Activated CD8-positive, alpha-beta memory T cell treated with anti-CD3 and anti-CD28 coated beads for 36 hours (primary cell): ENCODE measurements around the gene DNAH1. TPM values are rescaled to one million over a fixed set of nuclear protein-coding genes. Genes with fewer than 3 reads are reported as not detected.

Source experiments
- CTCF ChIA-PET: fragments of 350-600 bp; sonication (Branson Sonifier 250); formaldehyde crosslinking; loops from one replicate; lab custom pipeline; 2021; ENCODE audit warnings: antibody characterized with exemption; lab: Charles Lee
- POLR2A ChIA-PET: fragments of 350-600 bp; sonication (Branson Sonifier 250); formaldehyde crosslinking; loops from one replicate; lab custom pipeline; 2021; ENCODE audit warnings: antibody characterized with exemption; lab: Charles Lee
- total RNA-seq, 2 experiments: library from RNA; stranded (reverse); gene quantifications; one replicate each; pipeline ENCODE4 v1.2.3, GENCODE V29; 2021

The DNAH1 gene
- total RNA-seq, 2 experiments from 2014 or later: 4.4 to 4.5 TPM

DNA sequence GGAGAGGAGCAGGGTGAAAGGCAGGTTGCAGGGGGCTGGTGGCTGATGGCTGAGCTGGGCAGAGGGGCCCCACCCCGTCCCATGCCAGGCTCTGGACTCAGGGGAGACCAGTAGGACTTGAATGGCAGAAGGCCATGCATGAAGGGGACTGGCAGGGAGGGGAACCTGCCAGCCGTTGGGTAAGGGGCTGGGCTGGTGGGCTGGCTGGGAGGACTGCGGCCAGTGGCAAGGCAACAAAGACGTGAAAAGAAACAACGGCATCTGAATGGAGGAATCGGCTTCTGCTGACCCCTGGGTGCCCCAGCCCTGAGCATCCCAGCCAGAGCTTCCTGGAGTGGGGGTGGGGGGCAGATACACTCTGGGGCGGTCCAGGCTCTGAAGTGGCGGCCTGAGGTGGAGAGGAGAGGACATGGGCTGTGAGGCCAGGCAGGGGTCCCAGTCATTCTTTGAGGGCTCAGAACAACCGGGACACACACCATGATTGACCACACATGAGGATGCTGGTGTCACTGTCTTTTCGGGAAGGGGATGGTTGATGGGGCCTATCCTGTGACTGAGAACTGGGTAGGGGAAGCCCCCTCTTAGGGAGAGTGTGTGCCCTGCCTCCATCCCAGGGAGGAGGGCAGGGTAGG is 16.8 kb upstream of the DNAH1 start:
- CTCF ChIA-PET: interaction anchor here (1.0 to 2.0 kb wide), 4 partner anchors 9 to 40 kb away, joined by 4 to 7 read pairs (median 4); no protein-coding TSS in a partner anchor
- POLR2A ChIA-PET: interaction anchor here (0.5 to 0.6 kb wide), 2 partner anchors 107 to 145 kb away, joined by 3 to 5 read pairs; no protein-coding TSS in a partner anchor

GRCh38 chr3:52299879-52300611 is 16.1 kb upstream of the DNAH1 start:
- POLR2A ChIA-PET: no interaction called here
- CTCF ChIA-PET: interaction anchor here (1.0 to 2.0 kb wide), 4 partner anchors 9 to 40 kb away, joined by 4 to 7 read pairs (median 4); no protein-coding TSS in a partner anchor

- ChIA-PET CTCF (no interaction called here), POLR2A (no interaction called here)
These were observed 13.5 kb upstream of the DNAH1 start for GRCh38 chr3:52302426-52303145.

- ChIA-PET POLR2A (no interaction called here), CTCF (no interaction called here)
These were observed 12.3 kb upstream of the DNAH1 start for GRCh38 chr3:52303811-52304210.

DNA sequence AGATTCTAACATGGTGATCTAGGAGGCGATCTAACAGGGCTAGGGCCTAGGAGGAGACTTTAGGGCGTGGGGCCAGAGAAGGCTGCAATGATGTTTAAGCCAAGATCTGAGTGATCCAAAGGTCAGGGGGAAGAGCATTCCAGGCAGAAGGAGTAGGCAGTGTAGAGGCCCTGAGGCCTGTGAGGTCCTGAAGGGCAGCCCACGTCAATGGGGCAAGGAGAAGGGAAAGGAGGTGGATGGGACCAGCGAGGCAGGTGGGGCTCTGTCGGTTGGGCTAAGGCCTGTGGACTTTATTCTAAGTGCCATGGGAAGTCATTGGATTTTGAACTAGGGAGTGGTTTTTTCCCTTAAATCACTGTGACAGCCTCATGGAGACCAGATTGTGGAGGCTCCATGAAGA is 10.2 kb upstream of the DNAH1 start:
- ChIA-PET CTCF (no interaction called here), POLR2A (no interaction called here)

GRCh38 chr3:52306978-52307377 is 9.1 kb upstream of the DNAH1 start:
- CTCF ChIA-PET: interaction anchor here (0.6 to 1.2 kb wide), 2 partner anchors 33 to 330 kb away, joined by 5 to 7 read pairs; no protein-coding TSS in a partner anchor
- POLR2A ChIA-PET: no interaction called here

DNA sequence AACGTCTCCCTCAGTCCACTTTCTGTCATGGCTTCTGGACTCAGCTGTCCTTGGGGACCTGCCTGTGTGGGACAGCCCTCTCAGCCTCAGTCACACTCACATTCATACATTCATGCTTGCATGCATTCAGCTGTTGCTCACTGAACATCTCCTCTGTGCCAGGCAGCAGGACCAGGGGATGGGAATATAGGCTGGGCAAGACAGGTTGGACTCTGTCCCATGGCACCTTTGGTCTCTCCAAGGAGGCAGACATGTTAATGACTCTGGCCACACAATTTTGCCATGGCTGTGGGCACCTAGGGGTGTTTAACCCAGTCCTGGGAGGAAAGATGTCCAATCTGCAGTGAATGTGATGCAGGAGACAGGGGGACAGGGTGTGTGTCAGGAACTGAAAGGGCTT is 7.8 kb upstream of the DNAH1 start:
- ChIA-PET CTCF (no interaction called here), POLR2A (no interaction called here)

GRCh38 chr3:52310861-52311575 is 5.1 kb upstream of the DNAH1 start:
- ChIA-PET POLR2A (no interaction called here), CTCF (interaction anchor here (1.2 to 1.9 kb wide), 3 partner anchors 19 to 90 kb away, joined by 3 to 4 read pairs (median 4); no protein-coding TSS in a partner anchor)

DNA sequence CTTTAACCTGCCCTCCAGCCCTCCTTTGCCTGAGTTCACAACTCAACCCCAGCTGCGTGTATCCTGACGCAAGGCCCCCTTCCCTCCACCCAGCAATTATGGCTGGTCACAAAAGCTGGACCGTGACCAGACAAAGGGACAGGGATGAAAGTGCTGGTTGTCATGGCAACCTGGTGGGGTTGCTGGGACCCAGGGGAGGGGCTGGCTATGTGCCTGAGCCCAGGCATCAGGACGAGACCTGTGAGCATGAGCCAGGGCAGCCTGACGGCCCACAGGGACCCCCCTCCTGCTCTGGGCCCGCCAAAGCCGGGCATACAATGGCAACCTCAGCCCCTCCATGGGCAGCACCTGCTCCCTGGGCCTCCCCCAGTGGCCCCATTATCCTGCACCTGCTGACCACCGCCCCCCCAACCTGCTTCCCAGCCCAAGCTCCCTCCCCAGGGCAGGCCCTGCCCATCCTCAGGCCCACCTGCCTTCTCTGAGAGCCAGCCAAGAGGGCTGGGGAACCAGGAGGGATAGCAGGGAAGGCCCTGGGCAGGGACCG is 4.5 kb upstream of the DNAH1 start:
- ChIA-PET POLR2A (no interaction called here), CTCF (interaction anchor here (1.2 to 1.7 kb wide), 2 partner anchors 28 to 91 kb away, joined by 3 to 4 read pairs; no protein-coding TSS in a partner anchor)

GRCh38 chr3:52313188-52313773 is 2.8 kb upstream of the DNAH1 start:
- ChIA-PET POLR2A (no interaction called here), CTCF (interaction anchor here (0.6 to 1.4 kb wide), 2 partner anchors 93 to 197 kb away, joined by 4 read pairs; no protein-coding TSS in a partner anchor)

DNA sequence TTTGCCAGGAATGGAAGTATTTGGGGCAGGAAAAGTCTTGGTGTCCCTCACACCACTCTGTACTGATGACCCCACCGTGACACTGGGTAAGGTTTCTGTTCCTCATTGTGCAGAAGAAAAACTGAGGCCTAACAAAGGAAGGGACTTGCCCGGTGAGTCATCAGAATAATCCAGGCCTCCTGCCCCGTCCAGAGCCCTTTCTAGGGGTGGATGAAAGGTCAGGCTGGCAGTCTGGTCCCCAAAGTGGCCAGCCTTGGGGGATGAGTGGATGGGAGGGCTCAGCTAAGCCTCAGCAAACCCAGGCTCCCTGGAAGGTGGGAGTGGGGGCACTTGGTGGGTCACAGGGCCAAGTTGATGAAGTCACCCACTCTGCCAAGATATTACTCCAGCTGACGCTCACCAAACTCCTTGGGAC is 2.3 kb upstream of the DNAH1 start:
- POLR2A ChIA-PET: no interaction called here

GRCh38 chr3:52314489-52314888 is 1.6 kb upstream of the DNAH1 start:
- CTCF ChIA-PET: no interaction called here
- POLR2A ChIA-PET: no interaction called here

More for the DNA sequence above, 2.3 kb upstream of the DNAH1 start:
- CTCF ChIA-PET: interaction anchor here (0.6 to 1.4 kb wide), 2 partner anchors 93 to 197 kb away, joined by 4 read pairs; no protein-coding TSS in a partner anchor

DNA sequence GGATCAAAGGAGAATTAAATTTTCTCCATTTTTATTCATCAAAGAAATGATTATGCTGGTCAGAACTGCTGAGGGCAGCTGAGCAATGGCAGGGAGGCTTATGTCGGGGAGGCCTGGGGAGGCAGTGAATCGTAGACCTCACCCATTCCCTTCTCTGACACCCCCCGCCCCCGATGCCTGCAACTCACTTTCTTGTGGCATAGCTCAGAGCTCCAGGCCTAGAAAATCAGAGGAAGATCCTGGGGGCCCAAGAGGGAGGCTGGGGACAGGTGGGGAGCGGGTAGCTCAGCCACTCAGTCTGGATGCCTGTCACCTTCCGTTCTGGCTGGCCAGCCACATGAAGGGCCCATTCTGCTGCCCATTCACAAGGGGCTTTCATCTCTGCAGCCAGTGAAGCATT is 1.1 kb upstream of the DNAH1 start:
- CTCF ChIA-PET: interaction anchor here (1.5 kb wide), 1 partner anchor 84 kb away, joined by 4 read pairs; no protein-coding TSS in a partner anchor
- POLR2A ChIA-PET: interaction anchor here (0.6 kb wide), 1 partner anchor 57 kb away, joined by 3 read pairs; no protein-coding TSS in a partner anchor

DNA sequence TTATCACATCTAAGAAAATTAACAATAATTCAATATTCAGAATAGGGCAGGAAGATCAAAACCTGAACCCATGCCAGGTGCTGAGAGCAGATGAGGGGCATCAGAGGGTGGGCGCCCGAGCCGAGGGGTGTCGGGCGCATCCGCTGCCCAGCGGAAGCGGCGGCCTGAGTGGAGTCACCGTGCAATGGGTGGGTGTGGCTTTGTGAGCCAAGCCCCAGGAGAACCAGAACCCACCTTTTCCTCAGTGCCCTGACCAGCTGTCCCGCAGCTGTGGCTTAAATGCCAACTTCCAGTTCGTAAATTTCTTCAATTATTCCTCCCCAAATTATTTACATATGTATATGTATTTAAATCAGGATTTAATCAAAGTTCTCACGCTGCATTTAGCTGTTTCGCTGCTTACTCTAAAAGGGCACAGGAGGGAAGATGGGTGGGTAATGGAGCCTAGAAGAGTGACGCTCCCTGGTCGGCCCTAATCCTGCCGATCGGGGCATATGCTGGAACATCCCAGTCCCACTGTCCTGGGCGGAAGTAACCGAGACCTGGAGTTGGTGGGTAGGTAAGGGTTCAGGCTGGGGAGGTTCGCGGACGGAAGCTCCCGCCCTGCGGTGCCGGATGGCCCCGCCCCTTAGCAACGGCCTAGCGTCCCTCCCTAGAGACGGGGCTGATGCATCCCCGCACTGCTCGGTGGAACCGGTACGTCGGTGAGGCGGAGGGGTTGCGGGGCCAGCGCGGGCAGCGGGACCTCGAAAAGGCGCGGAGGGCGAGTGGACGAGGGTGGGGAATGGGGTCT is 1.3 kb downstream of the DNAH1 start:
- ChIA-PET POLR2A (no interaction called here), CTCF (interaction anchor here (1.0 kb wide), 1 partner anchor 38 kb away, joined by 3 read pairs; no protein-coding TSS in a partner anchor)

GRCh38 chr3:52318186-52318816 is 2.2 kb downstream of the DNAH1 start:
- POLR2A ChIA-PET: no interaction called here

GRCh38 chr3:52319921-52320595 is 3.9 kb downstream of the DNAH1 start:
- ChIA-PET CTCF (interaction anchor here (1.2 to 1.8 kb wide), 3 partner anchors 20 to 99 kb away, joined by 4 read pairs; no protein-coding TSS in a partner anchor), POLR2A (no interaction called here)

More at GRCh38 chr3:52318186-52318816, 2.2 kb downstream of the DNAH1 start:
- CTCF ChIA-PET: interaction anchor here (1.0 to 1.8 kb wide), 2 partner anchors 39 to 98 kb away, joined by 3 to 4 read pairs; no protein-coding TSS in a partner anchor
